Mucosa of descending colon (tissue), 3 donors: ENCODE data around the gene GHRH. TPM values are rescaled to one million over a fixed set of nuclear protein-coding genes. Genes with fewer than 3 reads are reported as not detected.

ENCODE experiments used
- ATAC-seq: fragments of 200-7000 bp; cut with Tn5 transposase; one replicate; pipeline ENCODE4 v1.9.1; 2020; ENCODE audit warnings: mild to moderate bottlenecking, moderate library complexity
- DNase-seq, 3 donors: peaks; one replicate each; pipeline ENCODE4 v3.0.0-alpha.2; 2020
- H3K36me3 ChIP-seq: fragments of 200-600 bp; one replicate; pipeline ENCODE4 v1.8.0; 2021; ENCODE audit warnings: low read depth, mild to moderate bottlenecking
- H3K4me1 ChIP-seq: fragments of 200-600 bp; one replicate; pipeline ENCODE4 v1.8.0; 2021; ENCODE audit warnings: low read depth, mild to moderate bottlenecking
- H3K4me3 ChIP-seq: fragments of 200-600 bp; one replicate; pipeline ENCODE4 v1.8.0; 2021; ENCODE audit warnings: mild to moderate bottlenecking
- H3K9me3 ChIP-seq: fragments of 200-600 bp; one replicate; pipeline ENCODE4 v1.8.0; 2021; ENCODE audit warnings: mild to moderate bottlenecking
- intact Hi-C, 2 donors: fragments of 100-400 bp; cut with DNase I in 1 of 2; cut with micrococcal nuclease in 1 of 2; formaldehyde crosslinking; loops; one replicate each; pipeline versions ENCODE4 v1.11.0 to v1.11.1; 2022; cut with DNase I, micrococcal nuclease
- total RNA-seq, 3 donors: library from RNA; stranded (reverse); fragmentation: NEBNext Ultra II Directional in 2 of 3; extraction: Animal tissue kit (Norgen Biotek cat#: 25700) in 2 of 3; gene quantifications; one replicate each; pipeline versions ENCODE4 v1.2.1 to v1.2.4, GENCODE V29; 2021 to 2023
- TF ChIP-seq, protein P1 (sequence below): fragments of 200-600 bp; IDR thresholded peaks from one replicate; pipeline ENCODE4 v1.8.0; 2022; ENCODE audit warnings: antibody characterized with exemption, mild to moderate bottlenecking
- donor health status: DM: no; HTN: no; CAD: no; lungs with moderate emphysema.
- donor health status: DM: no; HTN: no; CAD: no.
- donor health status: DM: no; HTN: yes; CAD: no.

The GHRH gene
- total RNA-seq, 3 donors from 2014 or later: not detected

GRCh38 chr20:37230200-37230599 lies 31.4 kb downstream of the GHRH start:
- H3K36me3 ChIP-seq: peaks cover 6% of the 10 kb centered on the region
- H3K9me3 ChIP-seq: no peaks in the 10 kb centered on the region
- DNase-seq (no peak), ATAC-seq (no peak)
- TF ChIP-seq, protein P1, sequence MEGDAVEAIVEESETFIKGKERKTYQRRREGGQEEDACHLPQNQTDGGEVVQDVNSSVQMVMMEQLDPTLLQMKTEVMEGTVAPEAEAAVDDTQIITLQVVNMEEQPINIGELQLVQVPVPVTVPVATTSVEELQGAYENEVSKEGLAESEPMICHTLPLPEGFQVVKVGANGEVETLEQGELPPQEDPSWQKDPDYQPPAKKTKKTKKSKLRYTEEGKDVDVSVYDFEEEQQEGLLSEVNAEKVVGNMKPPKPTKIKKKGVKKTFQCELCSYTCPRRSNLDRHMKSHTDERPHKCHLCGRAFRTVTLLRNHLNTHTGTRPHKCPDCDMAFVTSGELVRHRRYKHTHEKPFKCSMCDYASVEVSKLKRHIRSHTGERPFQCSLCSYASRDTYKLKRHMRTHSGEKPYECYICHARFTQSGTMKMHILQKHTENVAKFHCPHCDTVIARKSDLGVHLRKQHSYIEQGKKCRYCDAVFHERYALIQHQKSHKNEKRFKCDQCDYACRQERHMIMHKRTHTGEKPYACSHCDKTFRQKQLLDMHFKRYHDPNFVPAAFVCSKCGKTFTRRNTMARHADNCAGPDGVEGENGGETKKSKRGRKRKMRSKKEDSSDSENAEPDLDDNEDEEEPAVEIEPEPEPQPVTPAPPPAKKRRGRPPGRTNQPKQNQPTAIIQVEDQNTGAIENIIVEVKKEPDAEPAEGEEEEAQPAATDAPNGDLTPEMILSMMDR: no peak
- no peaks in the 10 kb centered on the region for H3K4me1 ChIP-seq
- no peak overlapping the region for H3K4me3 ChIP-seq
- intact Hi-C loops: no loop called here

GRCh38 chr20:37229357-37229756 lies 32.3 kb downstream of the GHRH start:
- H3K4me1 ChIP-seq: no peaks in the 10 kb centered on the region
- peaks cover 10% of the 10 kb centered on the region for H3K36me3 ChIP-seq
- no peak overlapping the region for H3K4me3 ChIP-seq
- TF ChIP-seq, protein P1: no peak
- ATAC-seq (no peak), DNase-seq (no peak)
- intact Hi-C loops: no loop called here
- H3K9me3 ChIP-seq: no peaks in the 10 kb centered on the region

- DNase-seq (no peak), ATAC-seq (no peak)
- no peaks in the 10 kb centered on the region for H3K4me1 ChIP-seq
- H3K9me3 ChIP-seq: no peaks in the 10 kb centered on the region
- peaks cover 15% of the 10 kb centered on the region for H3K36me3 ChIP-seq
- no peak overlapping the region for H3K4me3 ChIP-seq
- TF ChIP-seq, protein P1: no peak
- intact Hi-C loops: no loop called here
Observed at GRCh38 chr20:37228656-37229055, 33.0 kb downstream of the GHRH start.

DNA sequence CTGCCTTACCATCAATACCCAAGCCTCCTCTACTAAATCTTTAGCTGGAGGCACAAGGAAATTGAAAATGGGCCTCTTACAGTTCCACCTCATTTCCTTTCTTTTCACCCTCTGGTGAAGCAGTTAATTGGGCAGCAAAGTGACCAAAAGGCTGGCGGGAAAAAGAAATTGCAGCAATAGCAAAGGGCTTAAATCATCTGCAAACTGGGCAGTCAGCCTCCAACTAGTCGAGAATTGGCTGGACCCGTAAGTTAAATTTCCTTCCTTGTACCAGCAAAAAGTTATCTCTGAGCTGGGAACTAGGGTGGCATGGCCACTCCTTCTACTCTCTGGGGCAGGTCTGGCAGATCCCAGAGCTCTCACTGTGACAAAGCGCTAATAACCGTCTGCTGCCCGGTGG lies 33.5 kb downstream of the GHRH start:
- Histone ChIP-seq H3K4me3 (no peak overlapping the region), H3K9me3 (no peaks in the 10 kb centered on the region), H3K36me3 (peaks cover 15% of the 10 kb centered on the region), H3K4me1 (no peaks in the 10 kb centered on the region)
- DNase-seq (no peak), ATAC-seq (no peak)
- TF ChIP-seq, protein P1: no peak
- intact Hi-C loops: no loop called here

GRCh38 chr20:37226889-37227288 lies 34.7 kb downstream of the GHRH start:
- ATAC-seq (peak; percentile 40), DNase-seq (peak; percentile 37 to 59 (median 47))
- TF ChIP-seq, protein P1: no peak
- no peak overlapping the region for H3K4me3 ChIP-seq
- H3K36me3 ChIP-seq: peaks cover 15% of the 10 kb centered on the region
- intact Hi-C loops: no loop called here
- no peaks in the 10 kb centered on the region for H3K4me1 ChIP-seq
- no peaks in the 10 kb centered on the region for H3K9me3 ChIP-seq

DNA sequence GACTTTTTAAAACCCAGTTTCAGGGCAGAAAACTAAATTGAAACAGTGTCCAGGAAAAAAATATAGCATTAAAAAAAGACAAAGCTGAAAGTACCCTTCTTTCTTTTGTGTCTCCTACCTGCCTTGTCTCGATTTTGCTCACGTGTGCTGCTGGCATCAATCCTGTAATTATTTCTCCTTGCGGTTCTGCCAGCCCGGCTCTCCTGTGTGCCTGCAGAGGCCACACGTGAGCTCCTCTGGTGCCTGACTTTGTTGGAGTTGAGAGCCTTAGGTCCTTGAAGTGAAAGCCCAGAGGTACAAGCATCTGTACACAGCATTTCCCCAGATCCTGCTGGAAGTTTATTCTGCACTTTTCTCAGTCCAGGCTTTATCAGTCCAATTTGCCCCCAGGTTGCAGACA lies 36.5 kb downstream of the GHRH start:
- peaks cover 15% of the 10 kb centered on the region for H3K36me3 ChIP-seq

More for the DNA sequence above, 36.5 kb downstream of the GHRH start:
- no peak for ATAC-seq
- TF ChIP-seq, protein P1: no peak
- H3K4me1 ChIP-seq: peaks cover 9% of the 10 kb centered on the region
- no peak overlapping the region for H3K4me3 ChIP-seq
- intact Hi-C loops: no loop called here
- DNase-seq: no peak
- H3K9me3 ChIP-seq: no peaks in the 10 kb centered on the region
